ENCODE results near the gene RANBP9. TPM values are rescaled to one million over a fixed set of nuclear protein-coding genes. Genes with fewer than 3 reads are reported as not detected.

The RANBP9 gene
- total RNA-seq, 1 donor from 2014 or later: 57.0 TPM

DNA sequence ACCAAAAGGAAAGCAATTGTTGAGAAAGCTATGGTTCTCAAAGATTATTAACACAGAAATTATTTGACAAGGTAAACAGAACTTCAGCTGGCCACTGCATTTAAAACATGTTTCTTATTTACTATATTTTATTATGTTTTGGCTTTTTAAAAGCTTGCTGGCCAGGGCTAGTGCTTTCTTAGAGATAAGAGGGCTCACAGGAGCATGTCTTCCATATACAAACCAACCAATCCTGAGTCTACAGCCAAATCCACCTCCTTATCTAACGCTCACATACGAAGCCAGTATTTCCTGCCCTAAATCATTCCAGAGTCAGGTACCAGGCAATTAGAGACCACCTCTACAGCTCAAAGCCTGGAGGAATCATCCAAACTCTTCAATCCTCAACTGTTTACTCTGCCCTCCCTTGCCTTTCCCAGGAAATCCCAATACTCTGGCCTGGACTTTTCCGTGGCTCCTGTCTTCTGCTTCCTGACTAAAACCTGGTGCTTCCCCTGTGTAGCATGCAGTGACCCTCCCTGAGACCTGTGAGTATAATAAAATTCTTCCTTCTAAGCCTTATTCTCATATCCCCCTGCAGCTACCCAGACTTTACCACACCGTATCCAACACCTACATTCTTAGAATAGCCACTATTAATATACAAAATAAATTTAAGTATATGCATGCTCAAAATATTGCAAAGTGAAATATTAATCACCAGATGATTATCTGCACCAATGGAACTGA is 33.2 kb downstream of the RANBP9 start:
- no peak for DNase-seq (ENCODE audit: low read depth)

DNA sequence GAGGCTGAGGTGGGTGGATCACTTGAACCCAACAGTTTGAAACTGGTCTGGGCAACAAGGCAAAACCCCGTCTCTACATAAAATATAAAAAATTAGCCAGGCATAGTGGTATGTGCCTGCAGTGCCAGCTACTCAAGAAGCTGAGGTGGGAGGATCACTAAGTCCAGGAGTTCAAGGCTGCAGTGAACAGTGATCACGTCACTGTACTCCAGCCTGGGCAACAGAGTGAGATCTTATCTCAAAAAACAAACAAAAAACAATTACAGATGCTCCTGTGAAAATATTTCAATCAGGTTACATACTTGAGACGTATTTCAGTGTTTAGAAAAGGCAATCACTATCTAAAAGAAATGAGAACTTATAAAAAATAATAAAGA is 33.8 kb downstream of the RANBP9 start:
- DNase-seq (ENCODE audit: low read depth): no peak

GRCh38 chr6:13676551-13677156 is 35.0 kb downstream of the RANBP9 start:
- DNase-seq (ENCODE audit: low read depth): no peak

DNA sequence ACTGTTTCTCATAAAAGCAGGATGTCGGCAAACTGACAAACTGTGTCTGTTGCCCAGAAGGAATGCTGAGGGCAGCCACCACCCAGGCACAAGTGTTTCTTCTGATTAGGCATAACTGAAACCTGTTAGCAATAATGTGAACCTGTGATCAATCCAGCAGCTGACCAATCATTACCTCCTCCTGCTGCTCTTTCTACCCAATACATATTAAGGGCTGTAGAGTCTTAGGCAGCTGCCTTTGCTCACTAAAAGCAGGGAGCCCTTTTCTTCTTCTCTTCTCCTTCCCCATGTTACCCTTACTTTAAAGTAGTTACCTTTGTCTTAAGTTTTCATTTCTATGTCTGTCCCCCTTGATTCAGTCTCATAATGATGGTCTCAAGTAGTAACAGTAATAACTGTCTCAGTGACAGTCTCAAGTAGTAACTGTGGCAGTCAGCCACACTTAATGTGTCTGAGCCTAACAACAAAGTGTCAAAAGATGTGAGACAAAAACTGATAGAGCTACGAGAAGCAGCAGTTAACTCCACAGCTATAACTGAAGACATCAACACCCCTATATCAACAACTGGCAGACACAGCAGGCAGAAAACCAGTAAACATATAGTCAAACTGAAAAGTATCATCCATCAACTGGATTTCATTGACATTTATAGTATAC is 37.0 kb downstream of the RANBP9 start:
- DNase-seq (ENCODE audit: low read depth): no peak

DNA sequence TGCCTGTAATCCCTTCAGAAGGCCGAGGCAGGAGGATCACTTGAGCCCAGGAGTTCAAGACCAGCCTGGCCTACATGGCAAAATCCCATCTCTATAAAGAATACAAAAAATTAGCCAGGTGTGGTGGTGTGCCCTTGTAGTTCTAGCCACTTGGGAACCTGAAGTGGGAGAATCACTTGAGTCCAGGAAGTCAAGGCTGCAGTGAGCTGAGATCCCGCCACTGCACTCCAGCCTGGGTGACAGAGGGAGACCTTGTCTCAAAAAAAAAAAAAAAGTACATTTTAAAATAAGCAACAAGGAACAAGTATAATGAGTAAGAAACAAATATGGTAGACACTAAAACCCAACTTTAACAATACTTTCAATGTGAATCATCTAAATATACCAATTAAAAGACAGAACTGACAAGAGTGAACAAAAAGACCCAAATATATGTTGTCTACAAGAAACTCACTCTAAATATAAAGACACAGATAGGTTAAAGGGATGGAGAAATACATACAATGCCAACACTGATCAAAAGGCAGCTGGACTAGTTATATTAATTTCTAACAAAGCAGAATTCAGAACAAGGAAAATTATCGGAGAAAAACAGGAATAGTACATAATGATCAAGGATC is 37.7 kb downstream of the RANBP9 start:
- DNase-seq (ENCODE audit: low read depth): no peak

- DNase-seq (ENCODE audit: low read depth): no peak
Measured at GRCh38 chr6:13673368-13673767, 38.3 kb downstream of the RANBP9 start.

DNA sequence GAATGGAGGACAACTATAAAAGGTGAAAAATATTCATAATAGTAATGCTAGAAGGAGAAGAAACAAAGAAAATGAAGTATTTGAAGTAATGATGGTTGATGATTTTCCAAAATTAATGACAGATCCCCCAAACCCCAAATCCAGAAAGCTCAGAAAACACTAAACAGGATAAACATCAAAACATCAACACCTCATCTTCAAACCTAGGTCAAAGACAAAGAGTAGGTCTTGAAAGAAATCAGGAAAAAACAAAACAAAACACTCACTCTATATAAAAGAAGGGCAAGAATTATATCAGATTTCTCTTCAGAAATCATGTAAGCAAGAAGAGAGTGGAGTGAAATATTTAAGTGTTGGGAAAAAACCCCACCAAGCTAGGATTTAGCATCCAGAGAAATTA is 38.7 kb downstream of the RANBP9 start:
- DNase-seq (ENCODE audit: low read depth): no peak

DNA sequence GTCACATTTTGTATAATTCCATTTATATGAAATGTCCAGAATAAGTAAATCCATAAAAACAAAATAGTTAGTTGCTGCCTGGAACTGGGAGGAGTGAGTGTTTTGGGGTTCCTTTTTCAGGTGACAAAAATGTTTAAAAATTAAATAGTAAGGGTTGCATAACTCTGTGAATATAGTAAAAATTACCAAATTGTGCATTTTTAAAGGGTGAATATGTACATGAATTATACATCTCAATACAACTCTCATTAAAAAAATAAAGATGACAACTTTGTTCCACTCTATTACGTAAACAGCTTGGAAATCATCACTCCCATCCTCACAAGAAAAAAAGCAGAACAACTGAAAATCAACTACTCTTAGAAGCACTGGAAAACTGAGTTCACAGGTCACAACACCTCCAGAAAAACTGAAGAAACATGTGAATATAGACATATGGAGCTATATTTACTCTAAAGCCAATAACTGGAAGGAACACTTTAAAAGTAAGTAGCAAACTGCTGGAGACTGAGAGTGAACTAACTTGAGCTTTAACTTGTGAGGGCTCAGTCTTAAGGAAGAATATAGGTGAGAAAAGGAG is 40.0 kb downstream of the RANBP9 start:
- no peak for DNase-seq (ENCODE audit: low read depth)

GRCh38 chr6:13669476-13669875 is 42.2 kb downstream of the RANBP9 start:
- no peak for DNase-seq (ENCODE audit: low read depth)

DNA sequence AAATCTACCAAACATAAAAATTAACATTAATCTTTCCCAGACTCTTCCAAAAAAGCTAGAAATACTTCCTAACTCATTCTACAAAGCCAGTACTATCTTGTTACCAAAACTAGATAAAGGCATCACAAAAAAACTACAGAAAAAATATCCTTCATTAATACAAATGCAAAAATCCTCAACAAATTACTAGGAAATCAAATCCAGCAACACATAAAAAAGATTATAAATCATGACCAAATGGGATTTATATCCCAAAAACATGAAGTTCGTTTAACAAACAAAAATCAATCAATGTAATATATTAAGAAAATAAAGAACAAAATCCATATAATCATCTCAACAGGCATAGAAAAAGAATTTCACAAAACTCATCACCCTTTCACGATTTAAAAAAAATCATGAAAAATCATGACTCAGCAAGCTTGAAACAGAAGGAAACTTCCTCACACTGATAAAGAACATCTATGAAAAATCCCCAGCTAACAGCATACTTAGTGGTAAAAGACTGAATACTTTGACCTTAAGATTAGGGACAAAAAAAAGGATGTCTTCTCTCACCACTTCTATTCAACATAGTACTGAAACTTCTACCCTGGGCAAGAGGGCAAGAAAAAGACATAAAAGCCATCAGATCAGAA is 43.2 kb downstream of the RANBP9 start:
- DNase-seq (ENCODE audit: low read depth): no peak

DNA sequence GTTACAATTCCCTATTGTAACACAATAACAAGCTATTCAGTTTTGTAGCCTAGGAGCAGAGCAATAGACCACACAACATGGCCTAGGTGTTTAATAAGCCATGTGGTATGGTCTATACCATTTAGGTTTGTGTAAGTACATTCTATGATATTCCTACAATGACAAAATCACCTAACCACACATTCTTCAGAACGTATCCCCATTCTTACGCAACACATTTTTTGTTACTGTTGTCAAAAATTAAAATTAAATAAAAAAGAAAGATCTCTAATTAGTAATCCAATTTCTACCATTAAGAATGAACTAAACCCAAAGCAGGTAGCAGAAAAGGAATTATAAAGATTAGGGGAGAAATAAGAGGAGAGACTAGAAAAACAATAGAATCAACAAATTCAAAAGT is 44.0 kb downstream of the RANBP9 start:
- no peak for DNase-seq (ENCODE audit: low read depth)

DNA sequence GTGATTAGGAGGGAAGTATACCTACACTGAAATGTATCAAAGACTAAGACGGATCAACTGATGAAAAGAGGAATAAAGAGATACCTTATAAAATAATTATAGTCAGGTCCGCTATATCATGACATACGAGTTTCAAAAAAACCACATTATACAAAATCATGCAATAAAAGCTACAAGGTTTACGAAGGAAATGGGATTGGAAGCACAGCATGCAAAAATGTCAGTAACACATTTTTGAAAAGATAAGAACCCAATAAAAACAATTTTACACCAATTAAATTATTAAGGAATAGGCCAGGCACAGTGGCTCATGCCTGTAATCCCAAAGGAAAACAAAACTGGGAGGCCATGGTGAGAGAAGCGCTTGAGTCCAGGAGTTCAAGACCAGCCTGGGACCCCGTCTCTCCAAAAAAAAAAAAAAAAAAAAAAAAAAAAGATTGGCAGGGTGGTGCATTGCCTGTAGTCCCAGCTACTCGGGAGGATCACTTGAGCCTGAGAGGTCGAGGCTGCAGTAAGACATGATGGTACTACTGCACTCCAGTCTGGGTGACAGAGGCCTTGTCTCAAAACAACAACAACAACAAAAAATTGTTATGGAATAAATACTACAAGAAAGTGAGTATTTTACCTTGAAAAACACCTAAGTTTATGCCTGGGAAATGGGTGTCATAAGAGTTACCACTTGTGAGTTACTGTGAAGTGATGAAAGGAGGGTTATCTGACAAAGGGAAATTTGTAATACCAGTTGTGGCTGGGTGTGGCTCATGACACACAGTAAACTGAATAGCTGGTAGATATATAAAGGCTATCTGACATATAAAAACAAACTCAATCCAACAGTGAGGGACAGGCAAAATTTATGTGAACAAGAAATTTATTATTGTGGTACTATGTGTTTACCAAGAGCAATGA is 45.2 kb downstream of the RANBP9 start:
- no peak for DNase-seq (ENCODE audit: low read depth)

DNA sequence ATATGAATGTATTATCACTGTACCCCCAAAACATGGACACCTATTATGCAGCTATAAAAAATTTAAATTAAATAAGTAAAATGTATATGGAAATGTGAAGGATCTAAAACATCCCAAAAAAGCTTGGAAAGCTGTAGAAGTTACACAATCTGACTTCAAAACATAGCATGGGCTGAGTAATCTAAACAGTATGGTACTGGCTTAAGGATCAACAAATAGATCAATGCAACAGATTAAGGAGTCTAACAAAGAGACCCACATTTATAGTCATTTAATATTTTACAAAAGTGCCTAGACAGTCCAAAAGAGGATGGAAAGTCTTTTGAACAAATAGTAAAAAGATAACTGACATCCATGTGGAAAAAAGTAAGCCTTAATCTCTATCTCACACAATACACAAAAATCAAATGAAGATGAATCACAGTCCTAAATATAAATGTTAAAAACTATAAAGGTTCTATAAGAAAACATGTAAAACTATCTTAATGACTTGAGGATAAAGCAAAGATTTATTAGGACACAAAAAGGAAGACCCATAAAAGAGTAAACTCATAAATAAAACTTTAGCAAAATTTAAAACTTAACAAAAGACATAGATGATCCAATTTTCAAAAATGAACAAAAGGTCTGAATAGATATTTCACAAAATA is 46.8 kb downstream of the RANBP9 start:
- DNase-seq (ENCODE audit: low read depth): no peak

DNA sequence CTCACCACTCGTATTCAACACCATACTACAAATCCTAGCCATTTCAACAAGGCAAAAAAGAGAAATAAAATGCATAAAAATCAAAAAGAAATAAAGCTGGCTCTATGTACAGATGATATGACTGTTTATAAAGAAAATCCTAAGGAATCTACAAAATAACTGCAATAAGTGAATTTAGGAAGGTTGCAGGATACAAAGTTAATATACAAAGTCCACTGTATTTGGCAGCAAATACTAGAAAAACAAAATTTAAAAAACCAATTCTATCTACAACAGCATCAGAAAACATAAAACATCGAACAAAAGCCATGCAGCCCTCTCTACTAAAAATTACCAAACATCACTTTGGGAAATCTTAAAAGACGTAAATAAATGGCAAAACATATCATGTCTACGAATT is 47.6 kb downstream of the RANBP9 start:
- no peak for DNase-seq (ENCODE audit: low read depth)

DNA sequence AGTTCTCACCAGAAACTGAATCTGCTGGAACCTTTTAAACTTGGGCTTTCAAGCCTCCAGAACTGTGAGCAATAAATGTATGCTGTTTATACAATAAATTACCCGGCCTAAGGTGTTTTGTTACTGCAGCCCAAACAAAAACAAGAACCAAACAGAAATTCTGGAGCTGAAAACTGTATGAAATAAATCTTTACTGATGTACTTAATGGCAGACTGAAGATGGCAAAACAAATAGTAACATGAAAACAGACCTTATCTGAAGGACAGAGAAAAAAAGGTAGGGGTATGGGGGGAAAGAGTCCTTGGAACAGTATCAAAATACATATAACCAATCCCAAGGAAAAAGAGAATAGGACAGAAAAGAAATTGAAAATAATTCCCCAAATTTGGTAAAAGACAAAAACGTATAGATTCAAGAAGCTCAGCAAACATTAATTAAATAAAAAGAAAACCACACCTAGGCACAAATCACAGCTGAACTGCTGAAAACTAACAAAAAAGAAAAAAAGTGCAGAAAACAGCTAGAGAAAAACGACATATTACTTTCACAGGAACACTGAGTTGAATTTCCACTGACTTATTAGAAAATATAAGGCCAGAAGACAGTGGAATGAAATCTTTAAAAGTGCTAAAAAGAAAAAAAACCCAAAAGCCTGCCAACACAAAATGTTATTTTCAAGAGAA is 48.8 kb downstream of the RANBP9 start:
- DNase-seq (ENCODE audit: low read depth): no peak

GRCh38 chr6:13661647-13662046 is 50.0 kb downstream of the RANBP9 start:
- DNase-seq (ENCODE audit: low read depth): no peak

DNA sequence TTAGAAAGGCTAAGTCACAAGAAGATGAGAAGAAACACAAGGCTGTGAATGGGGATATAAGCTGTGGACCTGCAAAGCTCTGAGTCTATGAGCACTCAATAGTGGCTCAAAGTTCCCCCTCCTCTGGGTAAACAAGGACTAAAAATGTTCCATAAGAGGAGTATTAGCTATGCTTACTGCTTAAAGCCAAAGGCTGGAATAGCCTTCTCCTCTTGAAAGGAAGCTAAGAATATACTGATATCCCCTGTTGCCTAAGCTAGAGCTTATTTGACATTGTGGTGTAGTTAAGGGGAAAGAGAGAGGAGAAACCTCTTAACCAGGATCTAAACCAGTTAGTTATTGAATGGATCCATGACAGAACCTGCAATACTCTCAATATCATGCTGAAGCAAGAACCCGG is 50.7 kb downstream of the RANBP9 start:
- DNase-seq (ENCODE audit: low read depth): no peak

GRCh38 chr6:13660273-13660672 is 51.4 kb downstream of the RANBP9 start:
- DNase-seq (ENCODE audit: low read depth): no peak

- no peak for DNase-seq (ENCODE audit: low read depth)
Measured at GRCh38 chr6:13655700-13656099, 55.9 kb downstream of the RANBP9 start.

- DNase-seq (ENCODE audit: low read depth): no peak
Measured at GRCh38 chr6:13654496-13654895, 57.1 kb downstream of the RANBP9 start.
